Measurements from ENCODE around the gene CDC20B.
"Not testable (repeated sequence)": the region's sequence is repeated elsewhere in the genome, so short reads cannot be mapped to it uniquely, and the experiment has no call there.

The CDC20B gene

GRCh38 chr5:55160493-55161209 is 12.3 kb downstream of the CDC20B start:
- no peak for DNase-seq (ENCODE audit: low spot score)

GRCh38 chr5:55159763-55160492 is 13.0 kb downstream of the CDC20B start, which contains the start of gene GPX8:
Gene GPX8 (plus strand): TSS chr5:55160171. CDS start chr5:55160193, 22 bp downstream.
- no peak for DNase-seq (ENCODE audit: low spot score)

GRCh38 chr5:55154873-55155272 is 18.1 kb downstream of the CDC20B start:
- no peak for DNase-seq (ENCODE audit: low spot score)

- no peak for DNase-seq (ENCODE audit: low spot score)
Measured at GRCh38 chr5:55151923-55152842, 20.8 kb downstream of the CDC20B start.

- DNase-seq (ENCODE audit: low spot score), result no peak
Measured at GRCh38 chr5:55149308-55149795, 23.6 kb downstream of the CDC20B start.

GRCh38 chr5:55146543-55147151 is 26.3 kb downstream of the CDC20B start:
- DNase-seq (ENCODE audit: low spot score), result peak; percentile 64

- no peak for DNase-seq (ENCODE audit: low spot score)
Measured at GRCh38 chr5:55146080-55146479, 26.9 kb downstream of the CDC20B start.

GRCh38 chr5:55143624-55144023 is 29.4 kb downstream of the CDC20B start:
- DNase-seq (ENCODE audit: low spot score), result no peak

GRCh38 chr5:55141945-55142690 is 30.9 kb downstream of the CDC20B start:
- DNase-seq (ENCODE audit: low spot score), result no peak

GRCh38 chr5:55140908-55141665 is 31.9 kb downstream of the CDC20B start:
- DNase-seq (ENCODE audit: low spot score), result no peak

GRCh38 chr5:55136521-55136920 is 36.5 kb downstream of the CDC20B start:
- DNase-seq (ENCODE audit: low spot score), result no peak

GRCh38 chr5:55134053-55134722 is 38.8 kb downstream of the CDC20B start:
- DNase-seq (ENCODE audit: low spot score), result no peak

- no peak for DNase-seq (ENCODE audit: low spot score)
Measured at GRCh38 chr5:55123365-55123764, 49.6 kb downstream of the CDC20B start.

- DNase-seq (ENCODE audit: low spot score), result no peak
Measured at GRCh38 chr5:55114061-55114460, 58.9 kb downstream of the CDC20B start.

GRCh38 chr5:55113327-55113726 is 59.6 kb downstream of the CDC20B start:
- DNase-seq (ENCODE audit: low spot score), result no peak

- no peak for DNase-seq (ENCODE audit: low spot score)
Measured at GRCh38 chr5:55110217-55110616, 62.8 kb downstream of the CDC20B start.

- DNase-seq (ENCODE audit: low spot score), result no peak
Measured at GRCh38 chr5:55108661-55109060, 64.3 kb downstream of the CDC20B start.

GRCh38 chr5:55105976-55106375 is 67.0 kb downstream of the CDC20B start:
- DNase-seq (ENCODE audit: low spot score), result not testable (repeated sequence)

- no peak for DNase-seq (ENCODE audit: low spot score)
Measured at GRCh38 chr5:55104946-55105701, 67.9 kb downstream of the CDC20B start.
